Right lobe of liver (tissue), 4 donors: Measurements from ENCODE around the gene GRIA2.

ENCODE experiments used
- CTCF ChIP-seq, 4 donors: fragments of 200-600 bp in 3 of 4; fragments of 450-650 bp in 1 of 4; IDR thresholded peaks; one replicate each; pipeline versions ENCODE4 v1.5.1 to v1.8.0; 2016 to 2022; ENCODE audit warnings: antibody characterized with exemption in 4 of 4, mild to moderate bottlenecking in 2 of 4
- POLR2A ChIP-seq: fragments of 450-650 bp; IDR thresholded peaks from one replicate; pipeline ENCODE4 v1.6.1; 2017; ENCODE audit warnings: antibody characterized with exemption, mild to moderate bottlenecking
- donor health status: DM: no; HTN: no; CAD: no.
- donor health status: DM: no; HTN: no; CAD: no.
- donor health status: DM: no; HTN: yes; CAD: no.

- TF ChIP-seq CTCF (IDR thresholded peaks at IDR 0.05) (no peak), POLR2A (no peak)
Measured at GRCh38 chr4:157312702-157313101, 92.2 kb downstream of the GRIA2 start.
